ENCODE data around the gene ITGA11. TPM values are rescaled to one million over a fixed set of nuclear protein-coding genes. Genes with fewer than 3 reads are reported as not detected.

Gene ITGA11
- total RNA-seq, 1 donor from 2014 or later = 193 TPM

DNA sequence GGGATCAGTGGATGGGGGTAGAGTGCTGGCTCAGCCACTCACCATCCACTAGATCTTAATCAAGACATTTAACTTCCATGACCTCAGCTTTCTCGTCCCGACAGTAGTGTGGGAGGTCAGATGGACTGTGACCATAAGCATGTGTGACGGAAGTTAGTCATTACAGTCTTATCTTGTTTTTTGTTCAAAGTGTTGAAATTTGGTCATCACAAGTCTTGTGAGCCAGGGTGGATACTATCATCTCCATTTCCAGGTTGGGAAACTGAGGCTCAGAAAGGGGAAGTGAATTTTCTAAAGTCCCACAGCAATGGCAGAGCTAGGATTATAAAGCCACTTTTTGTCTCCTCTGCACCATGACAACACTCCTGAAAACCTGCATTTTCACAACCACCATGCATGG lies 32.0 kb upstream of the ITGA11 start:
- no peak for TF ChIP-seq EZH2 (IDR thresholded peaks at IDR 0.05; ENCODE audit: insufficient read depth, low read length)
- TF ChIP-seq, protein P1, sequence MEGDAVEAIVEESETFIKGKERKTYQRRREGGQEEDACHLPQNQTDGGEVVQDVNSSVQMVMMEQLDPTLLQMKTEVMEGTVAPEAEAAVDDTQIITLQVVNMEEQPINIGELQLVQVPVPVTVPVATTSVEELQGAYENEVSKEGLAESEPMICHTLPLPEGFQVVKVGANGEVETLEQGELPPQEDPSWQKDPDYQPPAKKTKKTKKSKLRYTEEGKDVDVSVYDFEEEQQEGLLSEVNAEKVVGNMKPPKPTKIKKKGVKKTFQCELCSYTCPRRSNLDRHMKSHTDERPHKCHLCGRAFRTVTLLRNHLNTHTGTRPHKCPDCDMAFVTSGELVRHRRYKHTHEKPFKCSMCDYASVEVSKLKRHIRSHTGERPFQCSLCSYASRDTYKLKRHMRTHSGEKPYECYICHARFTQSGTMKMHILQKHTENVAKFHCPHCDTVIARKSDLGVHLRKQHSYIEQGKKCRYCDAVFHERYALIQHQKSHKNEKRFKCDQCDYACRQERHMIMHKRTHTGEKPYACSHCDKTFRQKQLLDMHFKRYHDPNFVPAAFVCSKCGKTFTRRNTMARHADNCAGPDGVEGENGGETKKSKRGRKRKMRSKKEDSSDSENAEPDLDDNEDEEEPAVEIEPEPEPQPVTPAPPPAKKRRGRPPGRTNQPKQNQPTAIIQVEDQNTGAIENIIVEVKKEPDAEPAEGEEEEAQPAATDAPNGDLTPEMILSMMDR (IDR thresholded peaks at IDR 0.05; ENCODE audit: insufficient read depth, low read depth, low read length) = no peak
- FAIRE-seq (peak; percentile 37), DNase-seq (ENCODE audit: low read depth) (peak; percentile 49)
- Mint-ChIP-seq H3K27me3 (ENCODE audit: low read depth, unreplicated experiment) (peaks cover 7% of the 10 kb centered on the region), H3K36me3 (ENCODE audit: low read depth, unreplicated experiment) (peaks cover 3% of the 10 kb centered on the region), H3K4me3 (ENCODE audit: unreplicated experiment) (no peak overlapping the region), H3K27ac (ENCODE audit: unreplicated experiment) (no peak overlapping the region), H3K9me3 (ENCODE audit: unreplicated experiment) (peaks cover 8% of the 10 kb centered on the region), H3K4me1 (ENCODE audit: low read depth, unreplicated experiment) (peaks cover 16% of the 10 kb centered on the region)
- Histone ChIP-seq H3K4me1 (ENCODE audit: insufficient read depth, low read length) (peaks cover 1% of the 10 kb centered on the region), H2AFZ (ENCODE audit: low read depth, low read length) (no peak overlapping the region), H3K9ac (ENCODE audit: low read length) (no peak overlapping the region), H3K9me3 (ENCODE audit: insufficient read depth, low read depth, low read length) (no peaks in the 10 kb centered on the region), H4K20me1 (ENCODE audit: insufficient read depth, low read length) (no peaks in the 10 kb centered on the region), H3K27ac (ENCODE audit: low read depth, low read length) (no peak overlapping the region), H3K4me3 (ENCODE audit: insufficient read depth, low read depth, low read length) (no peak overlapping the region), H3K27me3 (ENCODE audit: insufficient read depth, low read length) (peaks cover 4% of the 10 kb centered on the region), H3K79me2 (ENCODE audit: insufficient read depth, low read length) (no peaks in the 10 kb centered on the region), H3K36me3 (ENCODE audit: insufficient read depth, low read length) (no peaks in the 10 kb centered on the region), H3K4me2 (ENCODE audit: low read length) (no peak overlapping the region)

DNA sequence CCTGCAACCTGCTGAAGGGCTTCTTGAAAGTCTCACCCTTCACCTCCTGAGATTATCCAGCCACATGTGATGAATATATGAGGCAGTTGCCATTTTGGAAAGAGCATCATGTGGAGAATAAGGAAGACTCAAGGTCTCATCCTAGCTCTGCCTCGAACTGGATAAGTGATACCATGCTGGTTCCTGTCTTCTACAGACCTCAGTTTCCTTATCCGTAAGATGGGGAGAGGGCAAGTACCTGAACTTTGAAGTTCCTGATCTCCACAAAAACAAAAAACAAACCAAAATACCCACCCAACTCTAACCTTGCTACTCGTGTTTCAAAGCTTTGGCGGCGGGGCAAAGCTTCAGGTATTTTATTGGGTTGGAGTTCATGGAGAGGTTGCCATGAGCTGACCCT lies 31.5 kb upstream of the ITGA11 start:
- Mint-ChIP-seq H3K36me3 (ENCODE audit: low read depth, unreplicated experiment) (peaks cover 3% of the 10 kb centered on the region), H3K27ac (ENCODE audit: unreplicated experiment) (no peak overlapping the region), H3K4me3 (ENCODE audit: unreplicated experiment) (no peak overlapping the region), H3K27me3 (ENCODE audit: low read depth, unreplicated experiment) (peaks cover 5% of the 10 kb centered on the region), H3K4me1 (ENCODE audit: low read depth, unreplicated experiment) (peaks cover 16% of the 10 kb centered on the region), H3K9me3 (ENCODE audit: unreplicated experiment) (peaks cover 8% of the 10 kb centered on the region)
- no peaks in the 10 kb centered on the region for H3K79me2 ChIP-seq (ENCODE audit: insufficient read depth, low read length)
- H3K4me3 ChIP-seq (ENCODE audit: insufficient read depth, low read depth, low read length) = no peak overlapping the region
- no peaks in the 10 kb centered on the region for H3K36me3 ChIP-seq (ENCODE audit: insufficient read depth, low read length)
- H3K4me1 ChIP-seq (ENCODE audit: insufficient read depth, low read length) = no peaks in the 10 kb centered on the region
- FAIRE-seq = no peak
- H2AFZ ChIP-seq (ENCODE audit: low read depth, low read length) = no peak overlapping the region
- no peaks in the 10 kb centered on the region for H4K20me1 ChIP-seq (ENCODE audit: insufficient read depth, low read length)
- no peak for DNase-seq (ENCODE audit: low read depth)
- TF ChIP-seq EZH2 (IDR thresholded peaks at IDR 0.05; ENCODE audit: insufficient read depth, low read length) = no peak
- TF ChIP-seq, protein P1 (IDR thresholded peaks at IDR 0.05; ENCODE audit: insufficient read depth, low read depth, low read length) = no peak
- H3K9ac ChIP-seq (ENCODE audit: low read length) = no peak overlapping the region
- H3K4me2 ChIP-seq (ENCODE audit: low read length) = no peak overlapping the region
- H3K27ac ChIP-seq (ENCODE audit: low read depth, low read length) = no peak overlapping the region
- H3K27me3 ChIP-seq (ENCODE audit: insufficient read depth, low read length) = peaks cover 4% of the 10 kb centered on the region
- no peaks in the 10 kb centered on the region for H3K9me3 ChIP-seq (ENCODE audit: insufficient read depth, low read depth, low read length)

DNA sequence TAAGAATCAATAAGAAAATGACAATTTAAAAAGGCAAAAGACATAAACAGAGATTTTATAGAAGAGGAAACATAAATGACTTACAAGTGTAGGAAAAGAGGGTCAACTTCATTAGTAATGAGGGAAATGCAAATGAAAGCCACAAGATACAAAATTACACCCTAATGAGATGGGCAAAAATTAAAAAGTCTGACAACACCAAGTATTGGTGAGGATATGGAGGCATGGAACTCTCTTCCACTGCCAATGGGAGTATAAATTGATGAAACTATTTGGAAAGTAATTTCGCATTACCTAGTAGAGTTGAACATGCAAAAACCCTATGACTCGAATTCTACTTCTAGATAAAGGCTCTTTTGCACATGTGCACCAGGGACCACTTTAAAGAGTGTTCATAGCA lies 28.2 kb upstream of the ITGA11 start:
- H3K36me3 Mint-ChIP-seq (ENCODE audit: low read depth, unreplicated experiment) = no peaks in the 10 kb centered on the region
- no peaks in the 10 kb centered on the region for H4K20me1 ChIP-seq (ENCODE audit: insufficient read depth, low read length)
- FAIRE-seq = no peak

More for the DNA sequence above, 28.2 kb upstream of the ITGA11 start:
- Histone ChIP-seq H2AFZ (ENCODE audit: low read depth, low read length) (no peak overlapping the region), H3K4me3 (ENCODE audit: insufficient read depth, low read depth, low read length) (no peak overlapping the region), H3K27me3 (ENCODE audit: insufficient read depth, low read length) (peaks cover 5% of the 10 kb centered on the region), H3K27ac (ENCODE audit: low read depth, low read length) (no peak overlapping the region), H3K9ac (ENCODE audit: low read length) (no peak overlapping the region), H3K36me3 (ENCODE audit: insufficient read depth, low read length) (no peaks in the 10 kb centered on the region), H3K9me3 (ENCODE audit: insufficient read depth, low read depth, low read length) (no peaks in the 10 kb centered on the region), H3K79me2 (ENCODE audit: insufficient read depth, low read length) (no peaks in the 10 kb centered on the region), H3K4me2 (ENCODE audit: low read length) (no peak overlapping the region), H3K4me1 (ENCODE audit: insufficient read depth, low read length) (no peaks in the 10 kb centered on the region)
- no peak overlapping the region for H3K27ac Mint-ChIP-seq (ENCODE audit: unreplicated experiment)
- peaks cover 7% of the 10 kb centered on the region for H3K4me1 Mint-ChIP-seq (ENCODE audit: low read depth, unreplicated experiment)
- peaks cover 2% of the 10 kb centered on the region for H3K27me3 Mint-ChIP-seq (ENCODE audit: low read depth, unreplicated experiment)
- H3K4me3 Mint-ChIP-seq (ENCODE audit: unreplicated experiment) = no peak overlapping the region
- peaks cover 3% of the 10 kb centered on the region for H3K9me3 Mint-ChIP-seq (ENCODE audit: unreplicated experiment)
- DNase-seq (ENCODE audit: low read depth) = no peak
- TF ChIP-seq EZH2 (IDR thresholded peaks at IDR 0.05; ENCODE audit: insufficient read depth, low read length) = no peak
- TF ChIP-seq, protein P1 (IDR thresholded peaks at IDR 0.05; ENCODE audit: insufficient read depth, low read depth, low read length) = no peak
